Ectodermal cell (in vitro differentiated cells): ENCODE data around the gene CLDN7.

Source experiments
- H3K27ac ChIP-seq: 2 replicates; pipeline ENCODE4 v1.7.0; 2013; ENCODE audit warnings: mild to moderate bottlenecking, low read depth, low read length; ENCODE audit not compliant: insufficient read depth, poor library complexity, severe bottlenecking
- H3K27me3 ChIP-seq: 2 replicates; pipeline ENCODE4 v1.7.0; 2013; ENCODE audit warnings: mild to moderate bottlenecking, low read length; ENCODE audit not compliant: insufficient read depth, control insufficient read depth, poor library complexity, severe bottlenecking
- H3K36me3 ChIP-seq: one replicate; pipeline ENCODE4 v1.7.0; 2013; ENCODE audit warnings: low read length; ENCODE audit not compliant: control insufficient read depth, insufficient read depth
- H3K4me1 ChIP-seq: one replicate; pipeline ENCODE4 v1.7.0; 2013; ENCODE audit warnings: low read length; ENCODE audit not compliant: control insufficient read depth, insufficient read depth
- H3K4me3 ChIP-seq: 2 replicates; pipeline ENCODE4 v1.7.0; 2013; ENCODE audit warnings: low read depth, low read length, control low read depth; ENCODE audit not compliant: insufficient read depth
- H3K9me3 ChIP-seq: 2 replicates; pipeline ENCODE4 v1.7.0; 2013; ENCODE audit warnings: mild to moderate bottlenecking, low read length, moderate library complexity; ENCODE audit not compliant: control insufficient read depth
- WGBS, 2 experiments: methylation state at CpG; one replicate each; pipeline ENCODE4 v1.1.7; 2013; ENCODE audit warnings: missing lambda C conversion rate in 2 of 2; 5-methylcytosine and 5-hydroxymethylcytosine counted together

The CLDN7 gene

GRCh38 chr17:7285679-7286078 is 23.4 kb upstream of the CLDN7 start:
- peaks cover 8% of the 10 kb centered on the region for H3K4me1 ChIP-seq
- H3K27me3 ChIP-seq, result peaks cover 30% of the 10 kb centered on the region
- 93 to 94% methylated on average over 12 of the region's 12 CpGs for WGBS, 2 experiments

GRCh38 chr17:7284911-7285310 is 22.6 kb upstream of the CLDN7 start:
- Histone ChIP-seq H3K4me1 (peaks cover 8% of the 10 kb centered on the region), H3K27ac (no peak overlapping the region), H3K4me3 (no peak overlapping the region), H3K27me3 (peaks cover 30% of the 10 kb centered on the region), H3K36me3 (no peaks in the 10 kb centered on the region), H3K9me3 (no peaks in the 10 kb centered on the region)
- 93% methylated on average over 16 of the region's 16 CpGs for WGBS, 2 experiments

More at GRCh38 chr17:7285679-7286078, 23.4 kb upstream of the CLDN7 start:
- Histone ChIP-seq H3K9me3 (no peaks in the 10 kb centered on the region), H3K27ac (no peak overlapping the region), H3K36me3 (no peaks in the 10 kb centered on the region), H3K4me3 (no peak overlapping the region)

- no peaks in the 10 kb centered on the region for H3K9me3 ChIP-seq
- H3K36me3 ChIP-seq, result no peaks in the 10 kb centered on the region
- H3K4me3 ChIP-seq, result no peak overlapping the region
- no peak overlapping the region for H3K27ac ChIP-seq
- WGBS, 2 experiments, result 92 to 93% methylated on average over 18 of the region's 18 CpGs
- H3K27me3 ChIP-seq, result peaks cover 30% of the 10 kb centered on the region
- H3K4me1 ChIP-seq, result no peaks in the 10 kb centered on the region
These were observed 21.4 kb upstream of the CLDN7 start for GRCh38 chr17:7283471-7284216.

- 74 to 80% methylated on average over 6 of the region's 6 CpGs for WGBS, 2 experiments
- H3K27me3 ChIP-seq, result peaks cover 30% of the 10 kb centered on the region
- H3K9me3 ChIP-seq, result no peaks in the 10 kb centered on the region
- H3K36me3 ChIP-seq, result no peaks in the 10 kb centered on the region
- no peaks in the 10 kb centered on the region for H3K4me1 ChIP-seq
- no peak overlapping the region for H3K27ac ChIP-seq
- H3K4me3 ChIP-seq, result peak overlapping the region; percentile 56
These were observed 20.6 kb upstream of the CLDN7 start for GRCh38 chr17:7282752-7283321.

- peaks cover 30% of the 10 kb centered on the region for H3K27me3 ChIP-seq
- no peaks in the 10 kb centered on the region for H3K9me3 ChIP-seq
- whole genome bisulfite sequencing, 2 experiments, result 2% methylated on average over 40 to 43 of the region's 43 CpGs
- H3K27ac ChIP-seq, result no peak overlapping the region
- H3K4me1 ChIP-seq, result no peaks in the 10 kb centered on the region
- peak overlapping the region; percentile 56 for H3K4me3 ChIP-seq
- no peaks in the 10 kb centered on the region for H3K36me3 ChIP-seq
These were observed 19.9 kb upstream of the CLDN7 start for GRCh38 chr17:7281953-7282751.

GRCh38 chr17:7281074-7281952 is 19.0 kb upstream of the CLDN7 start, which contains the start of gene SLC2A4:
Gene SLC2A4 (plus strand): TSS chr17:7281718. CDS start chr17:7281935, 217 bp downstream.
- Histone ChIP-seq H3K27ac (no peak within 1 kb of the TSS), H3K4me1 (no peaks in the 10 kb centered on the region), H3K36me3 (no peaks in the 10 kb centered on the region), H3K9me3 (no peaks in the 10 kb centered on the region), H3K27me3 (peaks cover 30% of the 10 kb centered on the region), H3K4me3 (peak within 1 kb of the TSS; percentile 56)
- 1% methylated on average over 71 of the region's 71 CpGs for WGBS, 2 experiments

GRCh38 chr17:7280519-7281073 is 18.3 kb upstream of the CLDN7 start:
- Histone ChIP-seq H3K36me3 (no peaks in the 10 kb centered on the region), H3K4me3 (peak overlapping the region; percentile 56), H3K27ac (no peak overlapping the region), H3K27me3 (peaks cover 30% of the 10 kb centered on the region), H3K9me3 (no peaks in the 10 kb centered on the region), H3K4me1 (no peaks in the 10 kb centered on the region)
- 1% methylated on average over 29 of the region's 29 CpGs for WGBS, 2 experiments

GRCh38 chr17:7279448-7279847 is 17.2 kb upstream of the CLDN7 start:
- WGBS, 2 experiments, result 91 to 92% methylated on average over 7 to 8 of the region's 8 CpGs
- no peak overlapping the region for H3K4me3 ChIP-seq

GRCh38 chr17:7266784-7267183 is 4.5 kb upstream of the CLDN7 start:
- WGBS, 2 experiments, result 85% methylated on average over 1 of the region's 1 CpG; no CpG with 5 or more reads in 1 of the 2 experiments
- Histone ChIP-seq H3K27me3 (peaks cover 31% of the 10 kb centered on the region), H3K4me3 (no peak overlapping the region), H3K36me3 (no peaks in the 10 kb centered on the region), H3K9me3 (no peaks in the 10 kb centered on the region), H3K27ac (no peak overlapping the region), H3K4me1 (peaks cover 5% of the 10 kb centered on the region)

More at GRCh38 chr17:7279448-7279847, 17.2 kb upstream of the CLDN7 start:
- Histone ChIP-seq H3K4me1 (no peaks in the 10 kb centered on the region), H3K9me3 (no peaks in the 10 kb centered on the region), H3K27ac (no peak overlapping the region), H3K27me3 (peaks cover 30% of the 10 kb centered on the region), H3K36me3 (no peaks in the 10 kb centered on the region)
